Activated T-cell treated with anti-CD3 and anti-CD28 coated beads, Interleukin-2, amount 50 U/mL, for 4 hours (primary cell): Measurements from ENCODE around the gene LCN10. TPM values are rescaled to one million over a fixed set of nuclear protein-coding genes. Genes with fewer than 3 reads are reported as not detected.
"Not testable (repeated sequence)": the region's sequence is repeated elsewhere in the genome, so short reads cannot be mapped to it uniquely, and the experiment has no call there.

ENCODE experiments used
- ATAC-seq, 2 donors: fragments of 200-7000 bp; cut with Tn5 transposase; one replicate each; pipeline ENCODE4 v1.10.0; 2021
- DNase-seq: peaks from one replicate; pipeline ENCODE4 v3.0.0-alpha.2; 2020
- H3K27me3 Mint-ChIP-seq: one replicate; pipeline ENCODE4 v1.8.0; 2021; ENCODE audit warnings: low read depth, mixed read lengths
- H3K36me3 Mint-ChIP-seq: one replicate; pipeline ENCODE4 v1.8.0; 2022; ENCODE audit warnings: mixed read lengths; ENCODE audit not compliant: insufficient read depth
- H3K4me1 Mint-ChIP-seq: one replicate; pipeline ENCODE4 v1.8.0; 2021; ENCODE audit warnings: low read depth, mixed read lengths
- H3K4me3 Mint-ChIP-seq: one replicate; pipeline ENCODE4 v1.8.0; 2021; ENCODE audit warnings: mild to moderate bottlenecking, moderate library complexity, mixed read lengths
- H3K9me3 Mint-ChIP-seq: one replicate; pipeline ENCODE4 v1.8.0; 2021; ENCODE audit warnings: mixed read lengths
- total RNA-seq, 3 donors: library from RNA; stranded (reverse); gene quantifications; one replicate each; pipeline ENCODE4 v1.2.1, GENCODE V29; 2021

Gene LCN10
- total RNA-seq, 3 donors from 2014 or later: 0.82 to 2.4 (median 2.1) TPM

DNA sequence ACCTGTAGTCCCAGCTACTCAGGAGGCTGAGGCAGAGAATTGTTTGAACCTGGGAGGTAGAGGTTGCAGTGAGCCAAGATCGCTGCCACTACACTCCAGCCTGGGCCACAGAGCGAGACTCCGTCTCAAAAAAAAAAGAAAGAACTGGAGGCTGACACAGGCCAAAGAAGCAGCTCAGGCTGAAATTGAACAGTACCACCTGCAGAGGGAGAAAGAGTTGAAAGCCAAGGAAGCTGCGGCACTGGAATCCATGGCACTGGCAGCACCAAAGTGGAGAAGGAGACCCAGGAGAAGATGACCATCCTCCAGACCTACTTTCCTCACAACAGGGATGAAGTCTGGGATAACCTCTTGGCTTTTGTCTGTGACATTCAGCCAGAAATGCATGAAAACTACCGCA is 37.1 kb upstream of the LCN10 start:
- ATAC-seq (no peak), DNase-seq (no peak)
- no peak overlapping the region for H3K4me3 Mint-ChIP-seq
- no peaks in the 10 kb centered on the region for H3K9me3 Mint-ChIP-seq
- H3K27me3 Mint-ChIP-seq: peaks cover 21% of the 10 kb centered on the region
- H3K4me1 Mint-ChIP-seq: no peaks in the 10 kb centered on the region
- no peaks in the 10 kb centered on the region for H3K36me3 Mint-ChIP-seq

DNA sequence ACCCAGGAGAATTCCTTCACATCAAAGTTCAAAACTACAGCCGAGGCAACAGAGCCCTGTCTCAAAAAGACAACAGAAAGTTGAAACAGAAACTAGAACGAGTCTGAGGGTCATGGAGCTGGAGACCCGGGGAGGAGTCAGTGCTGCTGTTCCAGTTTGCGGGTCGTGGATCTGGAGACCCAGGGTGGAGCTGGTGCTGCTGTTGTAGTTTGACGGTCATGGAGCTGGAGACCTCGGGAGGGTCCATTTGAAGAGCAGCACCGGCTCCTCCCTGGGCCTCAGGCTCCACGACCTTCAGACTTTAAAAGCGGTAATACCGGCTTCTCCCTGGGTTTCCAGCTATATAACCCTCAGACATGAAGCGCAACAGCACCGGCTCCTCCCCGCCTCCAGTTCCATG is 34.6 kb upstream of the LCN10 start:
- DNase-seq (no peak), ATAC-seq (no peak)
- Mint-ChIP-seq H3K27me3 (peaks cover 23% of the 10 kb centered on the region), H3K9me3 (peaks cover 7% of the 10 kb centered on the region), H3K36me3 (no peaks in the 10 kb centered on the region), H3K4me1 (no peaks in the 10 kb centered on the region), H3K4me3 (no peak overlapping the region)

- Mint-ChIP-seq H3K4me3 (no peak overlapping the region), H3K36me3 (no peaks in the 10 kb centered on the region), H3K27me3 (peaks cover 23% of the 10 kb centered on the region), H3K4me1 (no peaks in the 10 kb centered on the region), H3K9me3 (peaks cover 7% of the 10 kb centered on the region)
- no peak for DNase-seq
- ATAC-seq: no peak
Observed at GRCh38 chr9:136776947-136777346, 34.2 kb upstream of the LCN10 start.

GRCh38 chr9:136775191-136775590 is 32.5 kb upstream of the LCN10 start:
- Mint-ChIP-seq H3K36me3 (no peaks in the 10 kb centered on the region), H3K9me3 (peaks cover 7% of the 10 kb centered on the region), H3K4me1 (no peaks in the 10 kb centered on the region), H3K4me3 (no peak overlapping the region), H3K27me3 (peaks cover 23% of the 10 kb centered on the region)
- ATAC-seq: no peak
- no peak for DNase-seq

GRCh38 chr9:136774416-136775045 is 31.8 kb upstream of the LCN10 start:
- no peak overlapping the region for H3K4me3 Mint-ChIP-seq

DNA sequence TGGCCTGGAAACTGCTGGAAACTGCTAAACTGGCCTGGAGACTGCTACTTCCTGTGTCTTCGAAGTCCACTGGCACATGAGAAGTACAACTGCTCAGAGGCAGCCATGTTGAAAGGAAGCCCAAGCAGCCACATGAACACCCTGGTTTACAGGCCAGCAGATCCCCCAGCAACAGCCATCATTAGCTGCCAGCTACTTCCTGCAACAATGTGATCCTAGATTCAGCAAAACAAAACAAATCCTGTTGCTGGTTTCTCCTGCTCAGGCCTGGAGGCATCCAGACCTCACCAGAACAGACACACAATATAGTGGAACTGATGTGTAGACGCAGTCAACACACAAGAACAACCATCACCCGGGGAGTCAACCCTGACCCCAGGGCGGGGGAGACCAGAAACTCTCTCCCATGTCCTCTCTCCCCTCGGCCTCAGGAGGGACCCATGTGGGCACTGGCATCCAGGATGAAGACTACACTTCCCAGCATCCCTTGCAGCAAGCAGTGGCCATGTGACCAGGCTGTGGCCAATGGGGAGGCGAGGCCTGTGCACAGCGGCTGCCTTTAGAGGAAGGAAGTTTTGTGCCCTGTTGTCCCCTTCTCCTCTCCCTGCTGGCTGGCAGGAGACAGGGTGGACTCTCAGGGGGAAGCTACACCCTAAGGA is 30.8 kb upstream of the LCN10 start:
- H3K36me3 Mint-ChIP-seq: no peaks in the 10 kb centered on the region
- H3K27me3 Mint-ChIP-seq: peaks cover 18% of the 10 kb centered on the region
- ATAC-seq: peak; percentile 61 to 70
- peaks cover 1% of the 10 kb centered on the region for H3K4me1 Mint-ChIP-seq
- no peak overlapping the region for H3K4me3 Mint-ChIP-seq
- DNase-seq: no peak
- peaks cover 7% of the 10 kb centered on the region for H3K9me3 Mint-ChIP-seq

More at GRCh38 chr9:136774416-136775045, 31.8 kb upstream of the LCN10 start:
- Mint-ChIP-seq H3K4me1 (peaks cover 1% of the 10 kb centered on the region), H3K27me3 (peaks cover 24% of the 10 kb centered on the region), H3K36me3 (no peaks in the 10 kb centered on the region), H3K9me3 (peaks cover 7% of the 10 kb centered on the region)
- DNase-seq (no peak), ATAC-seq (no peak)

DNA sequence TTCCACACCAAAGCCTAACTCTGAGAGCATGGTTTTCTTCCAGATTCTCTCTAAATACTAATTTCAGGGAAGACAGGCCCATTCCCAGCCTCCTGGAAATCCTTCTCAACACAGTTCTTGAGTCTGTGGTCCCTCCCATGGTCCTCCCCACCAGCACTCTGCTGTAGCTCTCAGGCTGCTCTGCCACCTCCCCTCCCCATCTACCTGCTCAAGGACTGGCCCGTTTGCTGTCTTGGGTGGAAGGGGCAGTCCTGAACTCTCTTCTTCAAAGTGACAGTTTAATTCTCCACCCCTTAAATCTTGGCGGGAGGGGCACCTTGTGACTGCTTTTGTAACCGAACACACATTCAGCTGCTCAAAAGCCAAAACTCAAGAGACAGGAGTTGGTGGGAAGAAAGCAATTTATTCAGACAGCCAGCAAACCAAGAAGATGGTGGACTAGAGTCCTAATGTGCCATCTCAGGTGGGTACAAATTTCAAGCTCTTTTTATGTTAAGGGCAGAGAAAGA is 29.2 kb upstream of the LCN10 start:
- no peak for ATAC-seq
- H3K4me1 Mint-ChIP-seq: peaks cover 3% of the 10 kb centered on the region
- H3K27me3 Mint-ChIP-seq: peaks cover 15% of the 10 kb centered on the region
- no peak overlapping the region for H3K4me3 Mint-ChIP-seq
- peaks cover 7% of the 10 kb centered on the region for H3K9me3 Mint-ChIP-seq
- H3K36me3 Mint-ChIP-seq: no peaks in the 10 kb centered on the region
- DNase-seq: no peak

- ATAC-seq: peak; percentile 76 to 80
- peaks cover 19% of the 10 kb centered on the region for H3K27me3 Mint-ChIP-seq
- H3K9me3 Mint-ChIP-seq: peaks cover 7% of the 10 kb centered on the region
- H3K4me3 Mint-ChIP-seq: no peak overlapping the region
- H3K4me1 Mint-ChIP-seq: peaks cover 14% of the 10 kb centered on the region
- no peaks in the 10 kb centered on the region for H3K36me3 Mint-ChIP-seq
- peak; percentile 48 for DNase-seq
Observed at GRCh38 chr9:136769710-136770191, 27.0 kb upstream of the LCN10 start.

GRCh38 chr9:136766410-136767120 is 23.8 kb upstream of the LCN10 start:
- not testable (repeated sequence) for H3K9me3 Mint-ChIP-seq, H3K36me3 Mint-ChIP-seq
- ATAC-seq (peak; percentile 35 to 56), DNase-seq (peak; percentile 28)
- Mint-ChIP-seq H3K4me3 (peak overlapping the region; percentile 70), H3K4me1 (peaks cover 14% of the 10 kb centered on the region), H3K27me3 (peaks cover 20% of the 10 kb centered on the region)

- H3K4me3 Mint-ChIP-seq, H3K36me3 Mint-ChIP-seq, H3K9me3 Mint-ChIP-seq, DNase-seq: not testable (repeated sequence)
- H3K4me1 Mint-ChIP-seq: peaks cover 14% of the 10 kb centered on the region
- peaks cover 26% of the 10 kb centered on the region for H3K27me3 Mint-ChIP-seq
- peak in 1 of 2 donors; percentile 29 for ATAC-seq
Observed at GRCh38 chr9:136765745-136766409, 23.1 kb upstream of the LCN10 start.

DNA sequence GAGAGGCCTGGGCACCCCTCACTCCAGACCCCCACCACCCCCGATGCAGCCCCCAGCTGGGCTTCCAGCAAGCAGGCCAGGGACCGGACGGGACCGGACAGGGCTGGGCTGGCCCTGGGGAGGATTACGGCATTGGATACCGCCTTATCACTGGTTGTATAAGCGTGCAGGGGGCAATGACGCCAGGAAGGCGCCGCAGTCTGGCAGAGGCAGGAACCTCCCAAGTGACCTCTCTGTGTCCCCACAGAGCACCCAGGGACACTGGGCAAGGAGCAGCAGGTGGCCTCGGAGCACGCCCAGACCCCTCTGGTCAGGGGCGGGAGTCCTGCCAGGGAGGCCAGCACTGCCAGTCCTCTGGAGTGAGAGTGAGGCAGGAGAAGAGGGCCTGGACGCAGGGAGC is 22.3 kb upstream of the LCN10 start:
- no peaks in the 10 kb centered on the region for H3K36me3 Mint-ChIP-seq
- peaks cover 14% of the 10 kb centered on the region for H3K4me1 Mint-ChIP-seq
- H3K9me3 Mint-ChIP-seq: no peaks in the 10 kb centered on the region
- no peak for ATAC-seq
- peaks cover 30% of the 10 kb centered on the region for H3K27me3 Mint-ChIP-seq
- H3K4me3 Mint-ChIP-seq: no peak overlapping the region
- no peak for DNase-seq

DNA sequence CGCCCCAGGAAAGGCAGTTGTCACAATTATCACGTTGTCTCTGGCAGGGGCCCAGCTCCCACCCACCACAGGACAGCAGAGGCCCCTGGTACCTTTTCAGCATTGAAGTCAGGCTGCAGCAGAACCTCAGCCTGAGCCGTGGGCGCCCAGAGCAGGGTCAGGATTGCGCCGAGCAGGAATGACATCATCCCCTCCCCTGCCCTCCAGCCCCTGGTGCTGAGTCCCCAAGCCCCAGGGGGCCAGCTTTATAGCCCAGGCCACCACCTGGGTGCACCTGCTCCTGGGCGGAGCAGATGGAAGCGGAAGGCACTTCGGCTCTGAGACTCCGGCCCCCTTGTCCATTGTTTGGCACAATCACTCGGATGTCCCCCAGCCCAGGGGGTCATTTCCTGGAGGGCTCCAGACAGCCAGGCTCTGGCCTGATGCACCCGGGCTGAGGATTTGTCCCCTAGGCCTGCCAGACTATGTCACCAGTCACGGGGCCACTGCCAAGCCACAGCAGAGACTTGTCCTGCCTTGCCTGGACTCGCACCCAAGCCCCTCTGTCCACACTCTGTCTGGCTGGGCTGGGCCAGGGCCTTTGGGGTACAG is 21.7 kb upstream of the LCN10 start, which contains the start of gene LCN15:
Gene LCN15 (minus strand): TSS at position 218 of the 591 bp plus-strand sequence. CDS start 30 bp downstream, at position 188.
- peaks cover 30% of the 10 kb centered on the region for H3K27me3 Mint-ChIP-seq
- DNase-seq: no peak
- H3K4me3 Mint-ChIP-seq: no peak within 1 kb of the TSS
- H3K36me3 Mint-ChIP-seq: no peaks in the 10 kb centered on the region
- ATAC-seq: no peak
- H3K4me1 Mint-ChIP-seq: peaks cover 13% of the 10 kb centered on the region
- H3K9me3 Mint-ChIP-seq: no peaks in the 10 kb centered on the region

- peaks cover 30% of the 10 kb centered on the region for H3K27me3 Mint-ChIP-seq
- DNase-seq (no peak), ATAC-seq (no peak)
- no peak overlapping the region for H3K4me3 Mint-ChIP-seq
- peaks cover 13% of the 10 kb centered on the region for H3K4me1 Mint-ChIP-seq
- no peaks in the 10 kb centered on the region for H3K9me3 Mint-ChIP-seq
- no peaks in the 10 kb centered on the region for H3K36me3 Mint-ChIP-seq
Observed at GRCh38 chr9:136763649-136764035, 20.9 kb upstream of the LCN10 start.
